Measurements from ENCODE around the gene TRIM42. TPM values are rescaled to one million over a fixed set of nuclear protein-coding genes. Genes with fewer than 3 reads are reported as not detected.

Gene TRIM42
- total RNA-seq, 1 experiment from 2014 or later, result not detected

DNA sequence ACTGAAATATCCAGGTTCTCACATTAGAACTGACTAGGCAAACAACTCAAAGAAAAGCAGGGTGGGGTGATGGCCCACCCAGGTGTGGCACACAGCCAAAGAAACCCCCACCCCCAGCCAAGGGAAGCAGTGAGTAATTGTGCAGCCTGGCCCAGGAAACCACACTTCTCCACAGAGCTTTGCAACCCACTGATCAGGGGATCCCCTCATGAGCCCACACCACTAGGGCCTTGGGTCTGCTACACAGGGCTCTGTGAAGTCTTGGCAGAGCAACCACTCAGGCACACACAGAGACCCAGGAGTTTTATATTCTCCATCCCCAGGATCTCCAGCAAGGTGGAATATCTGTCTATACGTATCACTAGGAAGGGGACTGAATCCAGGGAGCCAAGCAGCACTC is 22.2 kb upstream of the TRIM42 start:
- Mint-ChIP-seq H3K36me3 (ENCODE audit: insufficient read depth, unreplicated experiment) (peaks cover 2% of the 10 kb centered on the region), H3K4me3 (ENCODE audit: unreplicated experiment) (no peak overlapping the region), H3K27ac (ENCODE audit: low read depth, unreplicated experiment) (no peak overlapping the region), H3K4me1 (ENCODE audit: insufficient read depth, unreplicated experiment) (no peaks in the 10 kb centered on the region), H3K9me3 (ENCODE audit: unreplicated experiment) (peaks cover 14% of the 10 kb centered on the region), H3K27me3 (ENCODE audit: insufficient read depth, unreplicated experiment) (no peaks in the 10 kb centered on the region)
- ChIA-PET CTCF (no interaction called here), POLR2A (no interaction called here)
- no TSS peak for BruUV-seq (replicated peaks)
- intact Hi-C loops (cut with micrococcal nuclease), result no loop called here
- TF ChIP-seq, protein P1, sequence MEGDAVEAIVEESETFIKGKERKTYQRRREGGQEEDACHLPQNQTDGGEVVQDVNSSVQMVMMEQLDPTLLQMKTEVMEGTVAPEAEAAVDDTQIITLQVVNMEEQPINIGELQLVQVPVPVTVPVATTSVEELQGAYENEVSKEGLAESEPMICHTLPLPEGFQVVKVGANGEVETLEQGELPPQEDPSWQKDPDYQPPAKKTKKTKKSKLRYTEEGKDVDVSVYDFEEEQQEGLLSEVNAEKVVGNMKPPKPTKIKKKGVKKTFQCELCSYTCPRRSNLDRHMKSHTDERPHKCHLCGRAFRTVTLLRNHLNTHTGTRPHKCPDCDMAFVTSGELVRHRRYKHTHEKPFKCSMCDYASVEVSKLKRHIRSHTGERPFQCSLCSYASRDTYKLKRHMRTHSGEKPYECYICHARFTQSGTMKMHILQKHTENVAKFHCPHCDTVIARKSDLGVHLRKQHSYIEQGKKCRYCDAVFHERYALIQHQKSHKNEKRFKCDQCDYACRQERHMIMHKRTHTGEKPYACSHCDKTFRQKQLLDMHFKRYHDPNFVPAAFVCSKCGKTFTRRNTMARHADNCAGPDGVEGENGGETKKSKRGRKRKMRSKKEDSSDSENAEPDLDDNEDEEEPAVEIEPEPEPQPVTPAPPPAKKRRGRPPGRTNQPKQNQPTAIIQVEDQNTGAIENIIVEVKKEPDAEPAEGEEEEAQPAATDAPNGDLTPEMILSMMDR (IDR thresholded peaks at IDR 0.05; ENCODE audit: unreplicated experiment), result no peak
- no peak for DNase-seq (ENCODE audit: unreplicated experiment)

DNA sequence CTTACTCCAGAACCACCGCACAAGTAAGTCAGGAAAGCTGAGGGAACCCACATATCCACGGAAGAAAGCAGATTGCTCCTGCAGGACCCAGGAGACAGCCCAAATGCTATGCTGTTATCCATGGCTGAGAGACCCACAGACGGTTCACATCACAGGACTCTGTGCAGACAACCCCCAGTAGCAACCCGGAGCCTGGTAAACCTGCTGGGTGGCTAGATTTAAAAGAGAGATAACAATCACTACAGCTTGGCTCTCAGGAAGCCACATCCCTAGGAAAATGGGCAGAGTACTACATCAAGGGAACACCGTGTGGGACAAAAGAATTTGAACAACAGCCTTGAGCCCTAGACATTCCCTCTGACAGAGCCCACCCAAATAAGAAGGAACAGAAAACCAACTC is 13.8 kb upstream of the TRIM42 start:
- TF ChIP-seq, protein P1 (IDR thresholded peaks at IDR 0.05; ENCODE audit: unreplicated experiment), result no peak
- intact Hi-C loops (cut with micrococcal nuclease), result no loop called here
- Mint-ChIP-seq H3K4me3 (ENCODE audit: unreplicated experiment) (no peak overlapping the region), H3K27me3 (ENCODE audit: insufficient read depth, unreplicated experiment) (peaks cover 11% of the 10 kb centered on the region), H3K9me3 (ENCODE audit: unreplicated experiment) (peaks cover 19% of the 10 kb centered on the region), H3K4me1 (ENCODE audit: insufficient read depth, unreplicated experiment) (no peaks in the 10 kb centered on the region), H3K27ac (ENCODE audit: low read depth, unreplicated experiment) (no peak overlapping the region), H3K36me3 (ENCODE audit: insufficient read depth, unreplicated experiment) (peaks cover 4% of the 10 kb centered on the region)
- CTCF ChIA-PET, result interaction anchor here (0.6 kb wide), 1 partner anchor 120 kb away, joined by 3 read pairs; no protein-coding TSS in a partner anchor
- POLR2A ChIA-PET, result no interaction called here
- no TSS peak for BruUV-seq (replicated peaks)
- no peak for DNase-seq (ENCODE audit: unreplicated experiment)

DNA sequence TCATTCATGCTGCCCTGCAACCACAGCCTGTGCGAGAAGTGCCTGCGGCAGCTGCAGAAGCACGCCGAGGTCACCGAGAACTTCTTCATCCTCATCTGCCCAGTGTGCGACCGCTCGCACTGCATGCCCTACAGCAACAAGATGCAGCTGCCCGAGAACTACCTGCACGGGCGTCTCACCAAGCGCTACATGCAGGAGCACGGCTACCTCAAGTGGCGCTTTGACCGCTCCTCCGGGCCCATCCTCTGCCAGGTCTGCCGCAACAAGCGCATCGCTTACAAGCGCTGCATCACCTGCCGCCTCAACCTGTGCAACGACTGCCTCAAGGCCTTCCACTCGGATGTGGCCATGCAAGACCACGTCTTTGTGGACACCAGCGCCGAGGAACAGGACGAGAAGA is 4.7 kb downstream of the TRIM42 start:
- TF ChIP-seq, protein P1 (IDR thresholded peaks at IDR 0.05; ENCODE audit: unreplicated experiment), result no peak
- Mint-ChIP-seq H3K9me3 (ENCODE audit: unreplicated experiment) (no peaks in the 10 kb centered on the region), H3K4me1 (ENCODE audit: insufficient read depth, unreplicated experiment) (no peaks in the 10 kb centered on the region), H3K27me3 (ENCODE audit: insufficient read depth, unreplicated experiment) (no peaks in the 10 kb centered on the region), H3K4me3 (ENCODE audit: unreplicated experiment) (no peak overlapping the region), H3K27ac (ENCODE audit: low read depth, unreplicated experiment) (no peak overlapping the region), H3K36me3 (ENCODE audit: insufficient read depth, unreplicated experiment) (no peaks in the 10 kb centered on the region)
- POLR2A ChIA-PET, result no interaction called here
- DNase-seq (ENCODE audit: unreplicated experiment), result no peak
- CTCF ChIA-PET, result no interaction called here
- intact Hi-C loops (cut with micrococcal nuclease), result no loop called here
- no TSS peak for BruUV-seq (replicated peaks)

DNA sequence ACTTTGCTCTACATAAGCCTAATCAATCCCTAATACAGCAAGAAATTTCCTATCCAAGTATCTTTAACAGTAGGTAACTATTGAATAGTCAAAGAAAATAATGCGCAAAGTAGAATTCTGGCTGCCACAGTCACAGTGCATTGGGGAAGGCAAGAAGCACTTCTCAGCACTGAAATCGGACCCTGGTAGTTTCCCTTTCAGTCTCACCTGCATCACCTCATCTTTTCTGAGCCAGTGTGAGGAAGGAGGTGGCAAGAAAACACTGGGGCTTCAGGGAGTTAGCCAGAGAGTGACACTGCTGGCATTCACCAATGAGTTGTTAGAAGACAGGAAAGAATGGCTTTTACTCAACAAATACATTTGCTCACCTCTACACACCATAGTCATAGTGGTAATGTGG is 8.3 kb downstream of the TRIM42 start:
- no TSS peak for BruUV-seq (replicated peaks)
- POLR2A ChIA-PET, result interaction anchor here (0.7 kb wide), 1 partner anchor 11 kb away, joined by 3 read pairs; no protein-coding TSS in a partner anchor
- intact Hi-C loops (cut with micrococcal nuclease), result no loop called here

More for the DNA sequence above, 8.3 kb downstream of the TRIM42 start:
- Mint-ChIP-seq H3K36me3 (ENCODE audit: insufficient read depth, unreplicated experiment) (no peaks in the 10 kb centered on the region), H3K4me1 (ENCODE audit: insufficient read depth, unreplicated experiment) (no peaks in the 10 kb centered on the region), H3K27ac (ENCODE audit: low read depth, unreplicated experiment) (no peak overlapping the region), H3K4me3 (ENCODE audit: unreplicated experiment) (no peak overlapping the region), H3K27me3 (ENCODE audit: insufficient read depth, unreplicated experiment) (no peaks in the 10 kb centered on the region), H3K9me3 (ENCODE audit: unreplicated experiment) (no peaks in the 10 kb centered on the region)
- TF ChIP-seq, protein P1 (IDR thresholded peaks at IDR 0.05; ENCODE audit: unreplicated experiment), result no peak
- CTCF ChIA-PET, result no interaction called here
- no peak for DNase-seq (ENCODE audit: unreplicated experiment)
